Measurements from ENCODE around the gene ITPR2.

ITPR2 gene

GRCh38 chr12:26524862-26525465 is 308.0 kb downstream of the ITPR2 start:
- H3K79me2 ChIP-seq (ENCODE audit: insufficient read depth, low read length): no peaks in the 10 kb centered on the region
- TF ChIP-seq CTCF (IDR thresholded peaks at IDR 0.05; ENCODE audit: low read length) (peak; percentile 68), EZH2 (IDR thresholded peaks at IDR 0.05; ENCODE audit: borderline replicate concordance, low read length) (no peak)
- no peak overlapping the region for H3K4me2 ChIP-seq (ENCODE audit: low read length)
- H3K9me2 ChIP-seq (ENCODE audit: low read depth, low read length): no peaks in the 10 kb centered on the region
- no peak overlapping the region for H3K9ac ChIP-seq (ENCODE audit: low read length)
- peaks cover 10% of the 10 kb centered on the region for H3K9me3 ChIP-seq (ENCODE audit: low read length)
- no peak overlapping the region for H3K4me3 ChIP-seq (ENCODE audit: low read depth, low read length, poor library complexity, severe bottlenecking)
- H2AFZ ChIP-seq (ENCODE audit: low read length): no peak overlapping the region
- H3K27ac ChIP-seq (ENCODE audit: low read depth, low read length, poor library complexity, severe bottlenecking): no peak overlapping the region
- peaks cover 9% of the 10 kb centered on the region for H3K4me1 ChIP-seq (ENCODE audit: insufficient read depth, low read length, severe bottlenecking)
- H3K36me3 ChIP-seq (ENCODE audit: insufficient read depth, low read length): peaks cover 26% of the 10 kb centered on the region
- no peaks in the 10 kb centered on the region for H4K20me1 ChIP-seq (ENCODE audit: insufficient read depth, low read length)
- H3F3A ChIP-seq (ENCODE audit: insufficient read depth, low read length): no peaks in the 10 kb centered on the region
- H3K27me3 ChIP-seq (ENCODE audit: insufficient read depth, low read length): no peaks in the 10 kb centered on the region

GRCh38 chr12:26523708-26524150 is 309.3 kb downstream of the ITPR2 start:
- H3K9me2 ChIP-seq (ENCODE audit: low read depth, low read length): no peaks in the 10 kb centered on the region
- H3F3A ChIP-seq (ENCODE audit: insufficient read depth, low read length): no peaks in the 10 kb centered on the region
- peaks cover 9% of the 10 kb centered on the region for H3K4me1 ChIP-seq (ENCODE audit: insufficient read depth, low read length, severe bottlenecking)
- H3K36me3 ChIP-seq (ENCODE audit: insufficient read depth, low read length): peaks cover 26% of the 10 kb centered on the region
- H3K27me3 ChIP-seq (ENCODE audit: insufficient read depth, low read length): no peaks in the 10 kb centered on the region
- H3K79me2 ChIP-seq (ENCODE audit: insufficient read depth, low read length): no peaks in the 10 kb centered on the region
- H3K4me3 ChIP-seq (ENCODE audit: low read depth, low read length, poor library complexity, severe bottlenecking): no peak overlapping the region
- H3K4me2 ChIP-seq (ENCODE audit: low read length): no peak overlapping the region
- no peak overlapping the region for H2AFZ ChIP-seq (ENCODE audit: low read length)
- H4K20me1 ChIP-seq (ENCODE audit: insufficient read depth, low read length): no peaks in the 10 kb centered on the region
- H3K9ac ChIP-seq (ENCODE audit: low read length): no peak overlapping the region
- TF ChIP-seq CTCF (IDR thresholded peaks at IDR 0.05; ENCODE audit: low read length): no peak
- no peak for TF ChIP-seq EZH2 (IDR thresholded peaks at IDR 0.05; ENCODE audit: borderline replicate concordance, low read length)
- peaks cover 10% of the 10 kb centered on the region for H3K9me3 ChIP-seq (ENCODE audit: low read length)
- H3K27ac ChIP-seq (ENCODE audit: low read depth, low read length, poor library complexity, severe bottlenecking): no peak overlapping the region

GRCh38 chr12:26520869-26521268 is 312.1 kb downstream of the ITPR2 start:
- Histone ChIP-seq H3K9me3 (ENCODE audit: low read length) (peaks cover 7% of the 10 kb centered on the region), H3K79me2 (ENCODE audit: insufficient read depth, low read length) (no peaks in the 10 kb centered on the region), H4K20me1 (ENCODE audit: insufficient read depth, low read length) (no peaks in the 10 kb centered on the region), H3F3A (ENCODE audit: insufficient read depth, low read length) (no peaks in the 10 kb centered on the region), H3K4me2 (ENCODE audit: low read length) (no peak overlapping the region), H3K36me3 (ENCODE audit: insufficient read depth, low read length) (peaks cover 12% of the 10 kb centered on the region), H3K27ac (ENCODE audit: low read depth, low read length, poor library complexity, severe bottlenecking) (no peak overlapping the region), H3K9me2 (ENCODE audit: low read depth, low read length) (no peaks in the 10 kb centered on the region), H3K9ac (ENCODE audit: low read length) (no peak overlapping the region), H3K4me1 (ENCODE audit: insufficient read depth, low read length, severe bottlenecking) (peaks cover 9% of the 10 kb centered on the region), H2AFZ (ENCODE audit: low read length) (no peak overlapping the region), H3K4me3 (ENCODE audit: low read depth, low read length, poor library complexity, severe bottlenecking) (no peak overlapping the region), H3K27me3 (ENCODE audit: insufficient read depth, low read length) (no peaks in the 10 kb centered on the region)
- no peak for TF ChIP-seq CTCF (IDR thresholded peaks at IDR 0.05; ENCODE audit: low read length)
- no peak for TF ChIP-seq EZH2 (IDR thresholded peaks at IDR 0.05; ENCODE audit: borderline replicate concordance, low read length)

All from OCI-LY1 (cell line).